Measurements from ENCODE around the gene KCNH5.
"Not testable (repeated sequence)": the region's sequence is repeated elsewhere in the genome, so short reads cannot be mapped to it uniquely, and the experiment has no call there.

DNA sequence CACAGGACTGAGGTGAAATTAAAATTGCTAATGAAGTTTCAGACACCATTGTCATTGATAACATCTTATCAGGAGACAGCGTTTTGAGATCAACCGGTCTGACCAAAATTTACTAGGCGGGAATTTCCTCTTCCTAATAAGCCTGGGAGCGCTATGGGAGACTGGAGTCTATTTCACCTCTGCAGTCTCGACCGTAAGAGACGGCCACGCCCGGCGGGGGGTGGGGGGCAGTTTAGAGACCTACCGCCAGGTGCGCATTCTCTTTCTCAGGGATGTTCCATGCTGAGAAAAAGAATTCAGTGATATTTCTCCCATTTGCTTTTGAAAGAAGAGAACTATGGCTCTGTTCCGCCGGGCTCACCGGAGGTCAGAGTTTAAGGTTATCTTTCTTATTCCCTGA is 263.9 kb downstream of the KCNH5 start:
- TF ChIP-seq, protein P1, sequence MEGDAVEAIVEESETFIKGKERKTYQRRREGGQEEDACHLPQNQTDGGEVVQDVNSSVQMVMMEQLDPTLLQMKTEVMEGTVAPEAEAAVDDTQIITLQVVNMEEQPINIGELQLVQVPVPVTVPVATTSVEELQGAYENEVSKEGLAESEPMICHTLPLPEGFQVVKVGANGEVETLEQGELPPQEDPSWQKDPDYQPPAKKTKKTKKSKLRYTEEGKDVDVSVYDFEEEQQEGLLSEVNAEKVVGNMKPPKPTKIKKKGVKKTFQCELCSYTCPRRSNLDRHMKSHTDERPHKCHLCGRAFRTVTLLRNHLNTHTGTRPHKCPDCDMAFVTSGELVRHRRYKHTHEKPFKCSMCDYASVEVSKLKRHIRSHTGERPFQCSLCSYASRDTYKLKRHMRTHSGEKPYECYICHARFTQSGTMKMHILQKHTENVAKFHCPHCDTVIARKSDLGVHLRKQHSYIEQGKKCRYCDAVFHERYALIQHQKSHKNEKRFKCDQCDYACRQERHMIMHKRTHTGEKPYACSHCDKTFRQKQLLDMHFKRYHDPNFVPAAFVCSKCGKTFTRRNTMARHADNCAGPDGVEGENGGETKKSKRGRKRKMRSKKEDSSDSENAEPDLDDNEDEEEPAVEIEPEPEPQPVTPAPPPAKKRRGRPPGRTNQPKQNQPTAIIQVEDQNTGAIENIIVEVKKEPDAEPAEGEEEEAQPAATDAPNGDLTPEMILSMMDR (IDR thresholded peaks at IDR 0.05; ENCODE audit: low read depth, low read length, missing input control) = not testable (repeated sequence)
- TF ChIP-seq SP1 (IDR thresholded peaks at IDR 0.05); GABPA (IDR thresholded peaks at IDR 0.05 in 1 of 2, conservative IDR thresholded peaks at IDR 0.05 in 1 of 2); EGR1 (IDR thresholded peaks at IDR 0.05; ENCODE audit: low read depth in 2 of 2); JUND (IDR thresholded peaks at IDR 0.05); RAD21 (IDR thresholded peaks at IDR 0.05): not testable (repeated sequence)
- TF ChIP-seq, protein P2, sequence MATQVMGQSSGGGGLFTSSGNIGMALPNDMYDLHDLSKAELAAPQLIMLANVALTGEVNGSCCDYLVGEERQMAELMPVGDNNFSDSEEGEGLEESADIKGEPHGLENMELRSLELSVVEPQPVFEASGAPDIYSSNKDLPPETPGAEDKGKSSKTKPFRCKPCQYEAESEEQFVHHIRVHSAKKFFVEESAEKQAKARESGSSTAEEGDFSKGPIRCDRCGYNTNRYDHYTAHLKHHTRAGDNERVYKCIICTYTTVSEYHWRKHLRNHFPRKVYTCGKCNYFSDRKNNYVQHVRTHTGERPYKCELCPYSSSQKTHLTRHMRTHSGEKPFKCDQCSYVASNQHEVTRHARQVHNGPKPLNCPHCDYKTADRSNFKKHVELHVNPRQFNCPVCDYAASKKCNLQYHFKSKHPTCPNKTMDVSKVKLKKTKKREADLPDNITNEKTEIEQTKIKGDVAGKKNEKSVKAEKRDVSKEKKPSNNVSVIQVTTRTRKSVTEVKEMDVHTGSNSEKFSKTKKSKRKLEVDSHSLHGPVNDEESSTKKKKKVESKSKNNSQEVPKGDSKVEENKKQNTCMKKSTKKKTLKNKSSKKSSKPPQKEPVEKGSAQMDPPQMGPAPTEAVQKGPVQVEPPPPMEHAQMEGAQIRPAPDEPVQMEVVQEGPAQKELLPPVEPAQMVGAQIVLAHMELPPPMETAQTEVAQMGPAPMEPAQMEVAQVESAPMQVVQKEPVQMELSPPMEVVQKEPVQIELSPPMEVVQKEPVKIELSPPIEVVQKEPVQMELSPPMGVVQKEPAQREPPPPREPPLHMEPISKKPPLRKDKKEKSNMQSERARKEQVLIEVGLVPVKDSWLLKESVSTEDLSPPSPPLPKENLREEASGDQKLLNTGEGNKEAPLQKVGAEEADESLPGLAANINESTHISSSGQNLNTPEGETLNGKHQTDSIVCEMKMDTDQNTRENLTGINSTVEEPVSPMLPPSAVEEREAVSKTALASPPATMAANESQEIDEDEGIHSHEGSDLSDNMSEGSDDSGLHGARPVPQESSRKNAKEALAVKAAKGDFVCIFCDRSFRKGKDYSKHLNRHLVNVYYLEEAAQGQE (IDR thresholded peaks at IDR 0.05) = not testable (repeated sequence)
- TF ChIP-seq, protein P3, sequence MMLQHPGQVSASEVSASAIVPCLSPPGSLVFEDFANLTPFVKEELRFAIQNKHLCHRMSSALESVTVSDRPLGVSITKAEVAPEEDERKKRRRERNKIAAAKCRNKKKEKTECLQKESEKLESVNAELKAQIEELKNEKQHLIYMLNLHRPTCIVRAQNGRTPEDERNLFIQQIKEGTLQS (IDR thresholded peaks at IDR 0.05) = not testable (repeated sequence)
- TF ChIP-seq, protein P4, sequence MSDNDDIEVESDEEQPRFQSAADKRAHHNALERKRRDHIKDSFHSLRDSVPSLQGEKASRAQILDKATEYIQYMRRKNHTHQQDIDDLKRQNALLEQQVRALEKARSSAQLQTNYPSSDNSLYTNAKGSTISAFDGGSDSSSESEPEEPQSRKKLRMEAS (IDR thresholded peaks at IDR 0.05) = not testable (repeated sequence)

Data from liver (tissue), 3 donors.